HUES64 (cell line): ENCODE results near the gene CELF1.
"Not testable (repeated sequence)": the region's sequence is repeated elsewhere in the genome, so short reads cannot be mapped to it uniquely, and the experiment has no call there.

Experiments used
- H3K27ac ChIP-seq: 2 replicates; pipeline ENCODE4 v1.7.0; 2013; ENCODE audit warnings: low read depth, low read length, inconsistent platforms
- H3K27me3 ChIP-seq: 2 replicates; pipeline ENCODE4 v1.6.1; 2013; ENCODE audit warnings: mild to moderate bottlenecking, low read length; ENCODE audit not compliant: insufficient read depth
- H3K36me3 ChIP-seq: 2 replicates; pipeline ENCODE4 v1.6.1; 2013; ENCODE audit warnings: mild to moderate bottlenecking, low read length; ENCODE audit not compliant: insufficient read depth
- H3K4me1 ChIP-seq: 2 replicates; pipeline ENCODE4 v1.6.1; 2013; ENCODE audit warnings: mild to moderate bottlenecking, low read length, moderate library complexity; ENCODE audit not compliant: insufficient read depth
- H3K4me3 ChIP-seq: 2 replicates; pipeline ENCODE4 v1.5.1; 2013; ENCODE audit warnings: mild to moderate bottlenecking, low read length, moderate library complexity
- H3K9ac ChIP-seq: 2 replicates; pipeline ENCODE4 v1.6.1; 2013; ENCODE audit warnings: mild to moderate bottlenecking, low read depth, low read length
- H3K9me3 ChIP-seq: 2 replicates; pipeline ENCODE4 v1.6.1; 2013; ENCODE audit warnings: low read depth, low read length; ENCODE audit not compliant: insufficient read depth
- WGBS: fragments of 150-250, 120-280 bp; methylation state at CpG from one replicate; pipeline ENCODE4 v1.1.7; 2013; ENCODE audit warnings: missing lambda C conversion rate; 5-methylcytosine and 5-hydroxymethylcytosine counted together

CELF1 gene

DNA sequence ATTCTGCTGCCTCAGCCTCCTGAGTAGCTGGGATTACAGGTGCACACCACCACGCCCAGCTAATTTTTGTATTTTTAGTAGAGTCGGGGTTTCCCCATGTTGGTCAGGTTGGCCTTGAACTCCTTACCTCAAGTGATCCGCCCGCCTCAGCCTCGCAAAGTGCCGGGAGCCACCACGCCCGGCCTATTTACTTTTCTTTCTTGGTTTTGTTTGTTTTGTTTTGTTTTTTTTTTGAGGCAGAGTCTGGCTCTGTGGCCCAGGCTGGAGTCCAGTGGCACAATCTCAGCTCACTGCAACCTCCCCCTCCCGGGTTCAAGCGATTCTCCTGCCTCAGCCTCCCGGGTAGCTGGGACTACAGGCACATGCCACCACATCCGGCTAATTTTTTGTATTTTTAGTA lies 4.1 kb upstream of the CELF1 start:
- not testable (repeated sequence) for H3K27me3 ChIP-seq

GRCh38 chr11:47553406-47553743 lies 443 bp upstream of the CELF1 start:
- peaks cover 11% of the 10 kb centered on the region; the same call in 1 of the 2 replicates for H3K4me1 ChIP-seq
- H3K4me3 ChIP-seq: peak overlapping the region; percentile 84
- H3K9ac ChIP-seq: peak overlapping the region; percentile 75
- H3K36me3 ChIP-seq: peaks cover 7% of the 10 kb centered on the region; the same call in 1 of the 2 replicates
- no peaks in the 10 kb centered on the region for H3K27me3 ChIP-seq
- WGBS: 27% methylated on average over 9 of the region's 9 CpGs
- no peaks in the 10 kb centered on the region for H3K9me3 ChIP-seq
- H3K27ac ChIP-seq: peak overlapping the region; percentile 37; the same call in 1 of the 2 replicates

More for the DNA sequence above, 4.1 kb upstream of the CELF1 start:
- H3K27ac ChIP-seq, H3K4me1 ChIP-seq, H3K4me3 ChIP-seq, H3K9ac ChIP-seq, H3K9me3 ChIP-seq, H3K36me3 ChIP-seq: not testable (repeated sequence)
- WGBS: 98% methylated on average over 10 of the region's 12 CpGs

DNA sequence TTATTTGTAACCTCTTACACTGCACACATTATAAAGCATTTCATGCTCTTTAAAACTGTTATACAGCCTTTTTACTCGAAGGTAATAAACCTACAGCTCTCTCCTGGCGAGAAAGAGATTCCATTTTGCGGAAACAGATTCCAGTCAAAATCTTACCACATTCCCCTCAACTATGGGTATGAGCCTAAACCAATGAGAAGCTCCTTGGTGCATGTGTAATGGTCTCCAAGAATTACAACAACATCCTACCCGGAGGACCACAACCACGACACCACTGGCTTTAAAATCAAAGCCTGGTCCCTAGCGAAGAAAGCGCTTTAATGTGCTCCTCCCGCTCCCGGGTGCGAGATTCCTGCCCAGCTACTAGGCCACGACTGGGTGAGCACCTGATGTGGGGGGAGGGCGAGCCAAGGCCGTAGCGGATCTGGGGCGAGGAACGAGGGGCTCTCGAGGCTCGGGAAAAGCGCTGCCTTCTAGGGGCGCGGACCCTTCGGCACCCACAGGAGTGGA lies 821 bp downstream of the CELF1 start:
- peak overlapping the region; percentile 97 for H3K9ac ChIP-seq
- H3K36me3 ChIP-seq: peaks cover 7% of the 10 kb centered on the region; the same call in 1 of the 2 replicates
- no peaks in the 10 kb centered on the region for H3K27me3 ChIP-seq
- 1% methylated on average over 22 of the region's 22 CpGs for WGBS
- H3K27ac ChIP-seq: peak overlapping the region; percentile 92
- peaks cover 11% of the 10 kb centered on the region; the same call in 1 of the 2 replicates for H3K4me1 ChIP-seq
- H3K9me3 ChIP-seq: no peaks in the 10 kb centered on the region
- peak overlapping the region; percentile 84 for H3K4me3 ChIP-seq

GRCh38 chr11:47551086-47551485 lies 1.8 kb downstream of the CELF1 start:
- no peak overlapping the region for H3K27ac ChIP-seq
- no peaks in the 10 kb centered on the region for H3K27me3 ChIP-seq
- H3K9me3 ChIP-seq: no peaks in the 10 kb centered on the region
- peaks cover 11% of the 10 kb centered on the region; the same call in 1 of the 2 replicates for H3K4me1 ChIP-seq
- peaks cover 10% of the 10 kb centered on the region for H3K36me3 ChIP-seq
- no peak overlapping the region for H3K9ac ChIP-seq
- peak overlapping the region; percentile 84 for H3K4me3 ChIP-seq

DNA sequence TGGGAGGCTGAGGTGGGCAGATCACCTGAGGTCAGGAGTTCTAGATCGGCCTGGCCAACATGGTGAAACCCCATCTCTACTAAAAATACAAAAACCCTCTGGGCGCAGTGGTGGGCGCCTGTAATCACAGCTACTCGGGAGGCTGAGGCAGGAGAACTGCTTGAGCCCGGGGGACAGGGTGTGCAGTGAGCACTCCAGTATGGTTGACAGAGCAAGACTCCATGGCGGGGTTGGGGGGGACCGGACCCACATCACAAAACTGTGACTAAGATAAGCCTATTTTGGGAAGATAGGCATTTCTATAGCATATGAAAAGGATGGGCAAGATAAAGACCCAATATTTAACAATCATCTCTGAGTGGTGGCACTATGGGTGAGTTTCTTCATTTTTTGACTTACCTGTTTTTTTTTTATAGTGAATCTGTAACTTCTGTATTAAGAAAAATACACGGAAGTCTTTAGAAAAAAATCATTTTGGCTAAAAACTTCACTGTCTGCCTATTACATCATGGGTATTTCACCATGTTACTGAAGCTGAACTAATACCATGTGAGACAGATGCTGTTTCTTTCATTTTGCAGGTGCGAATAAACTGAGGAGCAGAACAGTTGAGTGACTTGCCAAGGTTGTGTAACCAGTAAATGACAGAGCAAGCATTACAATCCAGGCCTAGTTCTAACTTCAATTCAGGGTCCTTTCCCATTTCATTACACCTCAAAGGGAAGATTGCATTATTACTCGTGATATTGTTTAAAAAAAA lies 2.5 kb downstream of the CELF1 start:
- Histone ChIP-seq H3K27ac (no peak overlapping the region), H3K27me3 (no peaks in the 10 kb centered on the region), H3K4me3 (0 out of 2 replicates have a peak overlapping the region, but pooled peaks have one; percentile 84), H3K4me1 (peaks cover 11% of the 10 kb centered on the region; the same call in 1 of the 2 replicates), H3K36me3 (peaks cover 11% of the 10 kb centered on the region), H3K9me3 (no peaks in the 10 kb centered on the region), H3K9ac (no peak overlapping the region)
- WGBS: 91% methylated on average over 8 of the region's 10 CpGs

DNA sequence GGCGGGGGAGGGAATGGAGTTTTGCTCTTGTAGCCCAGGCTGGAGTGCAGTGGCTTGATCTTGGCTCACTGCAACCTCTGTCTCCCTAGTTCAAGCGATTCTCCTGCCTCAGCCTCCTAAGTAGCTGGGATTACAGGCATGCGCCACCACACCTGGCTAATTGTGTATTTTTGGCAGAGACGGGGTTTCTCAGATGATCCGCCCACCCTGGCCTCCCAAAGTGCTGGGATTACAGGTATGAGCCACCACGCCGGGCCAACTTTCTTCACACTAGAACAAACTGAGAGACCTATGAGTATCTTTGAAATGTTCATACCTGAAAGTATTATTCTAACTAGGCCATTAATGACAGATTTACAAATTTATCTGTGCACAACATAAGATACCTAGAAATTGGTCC lies 6.7 kb downstream of the CELF1 start:
- not testable (repeated sequence) for H3K27me3 ChIP-seq, H3K27ac ChIP-seq, H3K9me3 ChIP-seq, H3K4me3 ChIP-seq, H3K4me1 ChIP-seq, H3K9ac ChIP-seq
- peaks cover 17% of the 10 kb centered on the region for H3K36me3 ChIP-seq
- 90% methylated on average over 6 of the region's 7 CpGs for WGBS

DNA sequence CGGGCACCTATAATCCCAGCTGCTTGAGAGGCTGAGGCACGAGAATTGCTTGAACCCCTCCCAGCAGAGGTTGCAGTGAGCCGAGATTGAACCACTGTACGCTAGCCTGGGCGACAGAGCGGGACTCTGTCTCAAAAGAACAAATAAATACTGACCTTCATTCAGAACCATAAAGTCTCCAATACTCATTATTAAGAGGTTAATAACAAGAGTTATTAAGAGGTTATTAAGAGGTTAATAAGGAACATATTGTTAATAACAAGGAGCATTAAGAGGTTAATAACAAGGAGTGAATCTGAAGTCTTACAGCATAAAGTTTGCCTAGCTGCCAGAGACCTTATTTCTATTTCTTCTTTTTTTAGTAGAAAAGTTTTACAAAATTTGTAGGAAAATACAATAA lies 7.6 kb downstream of the CELF1 start:
- 98% methylated on average over 6 of the region's 6 CpGs for WGBS
- Histone ChIP-seq H3K27me3 (no peaks in the 10 kb centered on the region), H3K4me1 (0 out of 2 replicates have a peak, but pooled peaks cover 4% of the 10 kb centered on the region), H3K9me3 (no peaks in the 10 kb centered on the region), H3K4me3 (no peak overlapping the region), H3K36me3 (peaks cover 11% of the 10 kb centered on the region), H3K9ac (no peak overlapping the region), H3K27ac (no peak overlapping the region)

- H3K4me1 ChIP-seq: peaks cover 20% of the 10 kb centered on the region
- H3K27me3 ChIP-seq: no peaks in the 10 kb centered on the region
- H3K36me3 ChIP-seq: peaks cover 15% of the 10 kb centered on the region
- no peaks in the 10 kb centered on the region for H3K9me3 ChIP-seq
- H3K4me3 ChIP-seq: no peak overlapping the region
- no peak overlapping the region for H3K27ac ChIP-seq
- H3K9ac ChIP-seq: no peak overlapping the region
- WGBS: 93% methylated on average over 2 of the region's 2 CpGs
Measured at GRCh38 chr11:47541070-47541469, 11.9 kb downstream of the CELF1 start.

GRCh38 chr11:47539681-47540039 lies 13.3 kb downstream of the CELF1 start:
- 87% methylated on average over 2 of the region's 2 CpGs for WGBS
- Histone ChIP-seq H3K4me3 (no peak overlapping the region), H3K27me3 (no peaks in the 10 kb centered on the region), H3K27ac (0 out of 2 replicates have a peak overlapping the region, but pooled peaks have one; percentile 19), H3K36me3 (peaks cover 19% of the 10 kb centered on the region), H3K4me1 (peaks cover 20% of the 10 kb centered on the region), H3K9me3 (no peaks in the 10 kb centered on the region), H3K9ac (peak overlapping the region; percentile 10; the same call in 1 of the 2 replicates)

- Histone ChIP-seq H3K4me1 (peaks cover 20% of the 10 kb centered on the region), H3K9ac (0 out of 2 replicates have a peak overlapping the region, but pooled peaks have one; percentile 10), H3K27me3 (no peaks in the 10 kb centered on the region), H3K4me3 (no peak overlapping the region), H3K9me3 (no peaks in the 10 kb centered on the region), H3K27ac (0 out of 2 replicates have a peak overlapping the region, but pooled peaks have one; percentile 19), H3K36me3 (peaks cover 20% of the 10 kb centered on the region)
- WGBS: 89% methylated on average over 10 of the region's 10 CpGs
Measured at GRCh38 chr11:47538741-47539565, 14.0 kb downstream of the CELF1 start.

DNA sequence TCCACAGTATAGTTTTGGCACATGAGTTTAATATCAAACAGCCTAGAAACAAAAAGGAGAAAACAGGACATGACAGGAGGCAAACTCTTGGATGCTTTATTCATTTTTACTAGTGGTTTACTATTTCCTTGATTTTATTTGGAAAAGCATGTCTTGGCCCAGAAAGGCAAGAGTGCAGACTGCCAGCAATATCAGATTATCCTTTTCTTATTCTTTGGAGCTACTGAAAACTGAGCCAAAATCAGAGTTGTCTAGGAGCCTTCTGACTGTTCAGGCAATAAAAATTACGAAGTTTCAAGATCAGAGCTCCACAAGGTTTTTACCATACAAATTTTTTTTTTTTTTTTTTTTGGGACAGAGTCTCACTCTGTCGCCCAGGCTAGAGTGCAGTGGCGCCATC lies 16.0 kb downstream of the CELF1 start:
- H3K27me3 ChIP-seq: no peaks in the 10 kb centered on the region
- 97% methylated on average over 1 of the region's 3 CpGs for WGBS
- peaks cover 17% of the 10 kb centered on the region for H3K36me3 ChIP-seq
- H3K4me3 ChIP-seq: no peak overlapping the region
- H3K27ac ChIP-seq: no peak overlapping the region
- H3K9ac ChIP-seq: no peak overlapping the region
- no peaks in the 10 kb centered on the region for H3K9me3 ChIP-seq
- H3K4me1 ChIP-seq: peaks cover 25% of the 10 kb centered on the region
